ENCODE data around the gene LCK.
"Not testable (repeated sequence)": the region's sequence is repeated elsewhere in the genome, so short reads cannot be mapped to it uniquely, and the experiment has no call there.

Gene LCK

DNA sequence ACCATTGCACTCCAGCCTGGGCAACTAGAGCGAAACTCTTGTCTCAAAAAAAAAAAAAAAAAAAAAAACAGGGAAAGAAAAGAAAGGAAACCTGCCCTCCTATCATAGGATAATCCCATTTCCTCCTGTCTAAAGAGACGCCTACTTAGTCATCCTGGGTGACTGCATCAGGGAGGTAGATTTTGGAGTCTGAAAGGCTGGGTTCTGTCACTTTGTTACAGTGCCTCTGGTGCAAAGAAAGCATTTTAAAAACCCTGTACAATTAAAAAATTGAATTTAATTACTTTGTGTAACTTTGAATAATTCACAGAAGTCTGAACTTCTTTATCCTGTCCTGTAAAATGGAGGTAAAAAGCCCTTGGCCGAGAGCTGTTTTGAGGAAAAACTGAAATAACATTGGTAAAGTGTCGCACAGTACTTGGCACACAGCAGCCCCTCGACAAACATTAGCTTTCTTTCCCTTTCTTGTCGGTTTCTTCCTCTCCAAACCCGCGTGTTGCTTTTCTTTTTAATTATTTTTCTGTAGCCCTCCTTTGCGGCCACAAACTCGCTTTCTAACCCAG is 40.2 kb downstream of the LCK start:
- DNase-seq (ENCODE audit: low read depth), result peak; percentile 58
- TF ChIP-seq, protein P1, sequence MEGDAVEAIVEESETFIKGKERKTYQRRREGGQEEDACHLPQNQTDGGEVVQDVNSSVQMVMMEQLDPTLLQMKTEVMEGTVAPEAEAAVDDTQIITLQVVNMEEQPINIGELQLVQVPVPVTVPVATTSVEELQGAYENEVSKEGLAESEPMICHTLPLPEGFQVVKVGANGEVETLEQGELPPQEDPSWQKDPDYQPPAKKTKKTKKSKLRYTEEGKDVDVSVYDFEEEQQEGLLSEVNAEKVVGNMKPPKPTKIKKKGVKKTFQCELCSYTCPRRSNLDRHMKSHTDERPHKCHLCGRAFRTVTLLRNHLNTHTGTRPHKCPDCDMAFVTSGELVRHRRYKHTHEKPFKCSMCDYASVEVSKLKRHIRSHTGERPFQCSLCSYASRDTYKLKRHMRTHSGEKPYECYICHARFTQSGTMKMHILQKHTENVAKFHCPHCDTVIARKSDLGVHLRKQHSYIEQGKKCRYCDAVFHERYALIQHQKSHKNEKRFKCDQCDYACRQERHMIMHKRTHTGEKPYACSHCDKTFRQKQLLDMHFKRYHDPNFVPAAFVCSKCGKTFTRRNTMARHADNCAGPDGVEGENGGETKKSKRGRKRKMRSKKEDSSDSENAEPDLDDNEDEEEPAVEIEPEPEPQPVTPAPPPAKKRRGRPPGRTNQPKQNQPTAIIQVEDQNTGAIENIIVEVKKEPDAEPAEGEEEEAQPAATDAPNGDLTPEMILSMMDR (conservative IDR thresholded peaks at IDR 0.05; ENCODE audit: control insufficient read depth, insufficient read depth, low read depth, low read length), result no peak
- peak overlapping the region; percentile 91 for H3K4me3 ChIP-seq (ENCODE audit: control insufficient read depth, low read depth, low read length)

DNA sequence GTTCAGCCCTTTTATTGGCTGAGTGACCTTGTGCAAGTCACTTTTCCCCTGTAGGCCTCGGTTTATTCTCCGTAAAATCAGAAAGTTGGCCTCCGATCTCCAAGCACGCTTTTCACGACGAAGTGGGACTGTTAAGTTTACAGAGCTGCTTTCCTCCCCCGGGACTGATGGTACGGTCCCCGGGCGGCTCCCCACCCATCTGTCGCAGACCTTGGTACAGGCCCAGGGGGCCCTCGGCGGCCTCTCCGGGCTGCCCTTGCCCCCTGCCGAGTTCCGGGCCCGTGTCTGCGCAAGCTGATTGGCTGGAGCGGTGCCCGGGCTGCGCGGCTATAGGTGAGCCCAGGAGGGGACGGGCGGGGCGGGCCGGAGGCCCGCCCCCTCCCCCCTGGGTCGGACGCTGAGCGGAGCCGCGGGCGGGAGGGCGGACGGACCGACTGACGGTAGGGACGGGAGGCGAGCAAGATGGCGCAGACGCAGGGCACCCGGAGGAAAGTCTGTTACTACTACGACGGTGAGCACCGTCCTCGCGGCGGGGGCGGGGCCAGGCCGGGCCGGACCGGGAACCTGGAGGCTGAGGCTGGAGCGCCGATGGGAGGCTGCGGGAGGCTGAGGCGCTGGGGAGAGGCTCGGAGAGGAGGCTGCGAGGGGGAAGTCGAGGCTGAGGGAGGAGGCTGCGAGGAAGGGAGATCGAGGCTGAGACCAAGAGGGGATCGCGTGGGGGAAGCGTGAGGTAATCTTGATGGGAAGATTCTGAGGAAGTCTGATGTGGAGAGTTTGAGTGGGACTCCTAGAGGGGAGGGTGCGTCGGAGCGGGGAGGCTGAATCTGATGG is 40.9 kb downstream of the LCK start, which contains the start of gene HDAC1:
TSS of gene HDAC1 (plus strand) at position 376 of the 831 bp plus-strand sequence. CDS start at position 463, 87 bp downstream.
- peak within 1 kb of the TSS; percentile 91 for H3K4me3 ChIP-seq (ENCODE audit: control insufficient read depth, low read depth, low read length)
- DNase-seq (ENCODE audit: low read depth), result peak; percentile 84
- TF ChIP-seq, protein P1 (conservative IDR thresholded peaks at IDR 0.05; ENCODE audit: control insufficient read depth, insufficient read depth, low read depth, low read length), result no peak

DNA sequence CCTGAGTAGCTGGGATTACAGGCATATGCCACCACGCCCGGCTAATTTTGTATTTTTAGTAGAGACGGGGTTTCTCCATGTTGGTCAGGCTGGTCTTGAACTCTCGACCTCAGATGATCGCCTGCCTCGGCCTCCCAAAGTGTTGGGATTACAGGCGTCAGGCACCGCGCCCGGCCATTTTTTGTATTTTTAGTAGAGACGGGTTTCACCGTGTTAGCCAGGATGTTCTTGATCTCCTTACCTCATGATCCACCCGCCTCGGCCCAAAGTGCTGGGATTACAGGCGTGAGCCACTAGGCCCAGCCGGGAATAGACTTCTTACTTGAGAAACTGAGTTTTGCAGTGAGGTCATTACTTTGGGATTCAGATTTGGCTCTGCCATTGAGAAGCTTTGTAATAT is 47.1 kb downstream of the LCK start:
- DNase-seq (ENCODE audit: low read depth), result not testable (repeated sequence)

DNA sequence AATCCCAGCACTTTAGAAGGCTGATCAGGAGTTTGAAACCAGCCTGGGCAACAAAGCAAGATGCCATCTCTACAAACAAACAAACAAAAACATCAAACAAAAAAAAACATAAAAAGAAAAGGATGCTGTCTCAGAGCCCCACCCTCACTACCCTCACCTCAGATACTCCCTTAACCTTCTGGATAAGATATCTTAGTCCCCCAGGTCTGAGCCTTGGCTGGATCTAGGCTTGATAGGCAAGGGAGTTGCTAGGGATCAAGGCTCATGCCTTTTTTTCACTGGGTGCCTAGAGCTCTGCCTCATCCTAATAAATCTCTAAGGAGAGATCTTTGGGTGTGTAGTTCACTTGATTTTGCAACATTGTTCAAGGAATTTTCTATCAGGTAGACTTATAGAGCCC is 48.3 kb downstream of the LCK start:
- no peak overlapping the region for H3K4me3 ChIP-seq (ENCODE audit: control insufficient read depth, low read depth, low read length)
- DNase-seq (ENCODE audit: low read depth), result no peak
- TF ChIP-seq, protein P1 (conservative IDR thresholded peaks at IDR 0.05; ENCODE audit: control insufficient read depth, insufficient read depth, low read depth, low read length), result no peak

More for the DNA sequence above, 47.1 kb downstream of the LCK start:
- not testable (repeated sequence) for H3K4me3 ChIP-seq (ENCODE audit: control insufficient read depth, low read depth, low read length)

DNA sequence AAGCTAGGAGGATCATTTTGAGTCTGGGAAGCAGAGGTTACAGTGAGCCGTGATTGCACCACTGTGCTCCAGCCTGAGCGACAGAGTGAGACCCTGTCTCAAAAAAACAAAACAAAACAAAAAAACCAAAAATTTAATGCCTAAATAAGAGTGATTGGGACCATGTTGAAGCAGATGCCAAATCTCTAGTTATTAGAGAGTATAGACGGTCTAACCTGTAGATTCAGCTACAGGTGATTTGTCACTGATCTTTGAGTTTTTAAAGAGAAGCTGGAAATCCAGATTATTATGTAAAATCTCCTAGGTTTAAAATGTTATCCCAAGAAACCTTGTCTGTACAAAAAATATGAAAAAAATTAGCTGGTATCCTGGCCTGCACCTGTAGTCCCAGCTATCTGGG is 52.3 kb downstream of the LCK start:
- H3K4me3 ChIP-seq (ENCODE audit: control insufficient read depth, low read depth, low read length), result no peak overlapping the region
- no peak for DNase-seq (ENCODE audit: low read depth)

DNA sequence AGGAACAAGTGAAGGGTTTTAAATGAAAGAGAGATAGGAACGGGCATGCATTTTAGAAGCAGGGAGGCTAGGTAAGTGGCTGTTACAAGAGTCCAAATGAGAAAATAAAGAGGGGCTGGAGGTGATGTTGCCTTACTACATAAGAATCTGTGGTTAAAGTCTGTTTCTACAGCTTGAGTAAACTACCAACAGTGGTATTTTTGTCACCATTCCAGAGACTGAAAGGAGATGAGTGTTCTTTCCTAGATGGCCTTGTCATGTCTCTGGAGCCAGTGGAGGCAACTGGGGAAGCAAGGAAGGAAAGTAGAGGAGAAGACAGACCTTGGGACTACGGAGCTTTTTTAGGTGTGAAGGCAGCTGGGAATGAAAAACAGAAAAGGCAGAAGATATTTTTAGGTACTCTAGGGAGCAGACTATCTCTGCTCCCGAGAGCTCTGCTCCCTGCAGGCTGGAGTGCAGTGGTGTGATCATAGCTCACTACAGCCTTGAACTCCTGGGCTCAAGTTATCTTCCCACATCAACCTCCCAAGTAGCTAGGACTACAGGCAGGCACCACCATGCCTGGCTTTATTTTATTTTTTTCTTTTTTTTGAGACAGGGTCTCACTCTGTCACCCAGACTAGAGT is 53.0 kb downstream of the LCK start:
- no peak overlapping the region for H3K4me3 ChIP-seq (ENCODE audit: control insufficient read depth, low read depth, low read length)
- DNase-seq (ENCODE audit: low read depth), result peak; percentile 21
- TF ChIP-seq, protein P1 (conservative IDR thresholded peaks at IDR 0.05; ENCODE audit: control insufficient read depth, insufficient read depth, low read depth, low read length), result no peak

More for the DNA sequence above, 52.3 kb downstream of the LCK start:
- TF ChIP-seq, protein P1 (conservative IDR thresholded peaks at IDR 0.05; ENCODE audit: control insufficient read depth, insufficient read depth, low read depth, low read length), result no peak

DNA sequence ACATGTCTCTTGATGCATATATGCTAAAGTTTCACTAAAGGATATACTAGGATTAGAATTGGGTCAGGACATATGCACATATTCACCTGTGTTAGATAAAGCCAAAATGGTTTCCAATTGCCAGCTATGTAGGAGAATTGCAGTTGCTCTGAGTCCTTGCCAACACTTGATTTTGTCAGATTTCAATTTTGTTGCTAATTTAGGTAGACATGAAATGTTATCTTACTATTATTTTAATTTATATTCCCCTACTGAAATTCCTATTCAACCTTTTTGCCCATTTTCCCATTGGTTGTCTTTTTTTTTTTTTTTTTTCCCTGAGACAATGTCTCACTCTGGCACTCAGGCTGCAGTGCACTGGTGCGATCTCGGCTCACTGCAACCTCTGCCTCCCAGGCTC is 54.2 kb downstream of the LCK start:
- no peak overlapping the region for H3K4me3 ChIP-seq (ENCODE audit: control insufficient read depth, low read depth, low read length)
- no peak for DNase-seq (ENCODE audit: low read depth)
- TF ChIP-seq, protein P1 (conservative IDR thresholded peaks at IDR 0.05; ENCODE audit: control insufficient read depth, insufficient read depth, low read depth, low read length), result no peak

All from fibroblast of mammary gland (primary cell).